Diencephalon (tissue), 1 donor: ENCODE measurements around the gene IFT22. TPM values are rescaled to one million over a fixed set of nuclear protein-coding genes. Genes with fewer than 3 reads are reported as not detected.

Experiments
- small RNA-seq: library from RNA; depleted of rRNA; stranded (forward); fragments of <200 nt; gene quantifications from one replicate; pipeline ENCODE3, GENCODE V24; 2014
- total RNA-seq: library from RNA; depleted of rRNA; stranded (reverse); fragments of >200 nt; gene quantifications from one replicate; pipeline ENCODE4 v1.2.3, GENCODE V29; 2014

The IFT22 gene
- total RNA-seq, result 52.6 TPM

GRCh38 chr7:101321491-101322401 lies at the start of gene IFT22:
Gene IFT22 (minus strand): TSS chr7:101321812. CDS start chr7:101321709, 103 bp downstream.

GRCh38 chr7:101362334-101363195 lies 41.0 kb upstream of the IFT22 start, which contains the start of gene COL26A1:
Gene COL26A1 (plus strand): TSS chr7:101362875. CDS start chr7:101363033, 158 bp downstream.

Small RNA genes lying within 50 kb of the gene (small RNA-seq; reads per million reads assigned to genes)
- not detected for gene RNU6-1104P

Other genes with a start within 250 kb of the IFT22 start
- 3.0 TPM for gene TRIM56, start 236.3 kb downstream of the IFT22 start, total RNA-seq
- gene SERPINE1, start 194.7 kb downstream of the IFT22 start, total RNA-seq, result 0.23 TPM
- 110 TPM for gene AP1S1, start 167.3 kb downstream of the IFT22 start, total RNA-seq
- 33.2 TPM for gene VGF, start 156.2 kb downstream of the IFT22 start, total RNA-seq
- gene NAT16, start 141.5 kb downstream of the IFT22 start, total RNA-seq, result 2.1 TPM
- gene MOGAT3, start 120.8 kb downstream of the IFT22 start, total RNA-seq, result not detected
- gene PLOD3, start 104.2 kb downstream of the IFT22 start, total RNA-seq, result 24.0 TPM
- gene ZNHIT1, start 103.6 kb downstream of the IFT22 start, total RNA-seq, result 57.9 TPM
- gene CLDN15, start 84.0 kb downstream of the IFT22 start, total RNA-seq, result 4.2 TPM
- 80.5 TPM for gene FIS1, start 76.7 kb downstream of the IFT22 start, total RNA-seq
- gene COL26A1, start 41.1 kb upstream of the IFT22 start, total RNA-seq, result 31.6 TPM